NCI-H146 (cell line): Measurements from ENCODE around the gene NF2.

Source experiments
- DNase-seq: peaks from one replicate; lab custom pipeline; 2025; lab: John Stamatoyannopoulos, UW

NF2 gene

DNA sequence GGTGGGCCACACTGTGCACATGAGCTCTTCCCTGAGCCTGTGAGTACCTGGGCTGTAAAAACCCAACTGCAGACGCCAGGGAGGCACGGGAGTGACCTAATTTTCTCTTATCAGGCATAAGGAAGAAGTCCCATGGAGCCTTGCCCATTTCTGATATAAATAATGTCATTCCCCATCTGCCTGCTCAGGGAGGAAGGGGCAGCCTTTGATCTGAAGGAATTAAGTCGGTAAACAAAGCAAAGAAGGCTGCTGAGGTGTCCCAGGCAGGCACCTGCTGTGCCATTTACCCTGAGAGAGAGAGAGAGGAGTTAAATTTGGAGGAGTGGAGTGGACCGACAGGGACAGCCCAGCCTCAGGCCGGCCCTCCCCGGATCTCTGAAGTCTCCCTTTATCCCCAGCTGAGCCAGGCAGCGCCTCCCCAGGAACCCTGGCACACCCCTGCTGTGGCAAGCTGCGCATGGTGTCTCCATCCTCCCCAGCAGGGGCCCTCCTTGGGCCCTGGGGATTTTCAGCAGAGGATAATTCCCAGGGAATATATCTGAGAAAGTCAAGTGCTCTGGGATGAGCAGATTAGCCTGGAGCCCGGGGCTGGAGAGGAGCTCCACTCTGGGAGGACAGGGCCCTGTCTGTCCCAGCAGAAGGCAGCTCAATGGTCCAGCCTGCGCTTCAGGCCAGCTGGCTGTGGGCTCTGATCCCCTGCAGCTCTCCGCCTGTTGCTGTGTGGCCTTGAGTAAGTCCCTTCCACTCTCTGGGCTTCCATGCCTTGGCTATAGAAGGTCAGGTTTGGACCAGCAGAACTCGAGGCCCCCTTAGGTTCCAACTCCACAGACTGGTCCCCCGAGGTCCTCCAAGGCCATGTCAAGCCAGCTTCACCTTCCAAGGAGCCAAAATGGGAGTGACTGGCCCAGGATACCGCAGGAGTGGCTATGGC lies 98.8 kb downstream of the NF2 start:
- DNase-seq, result no peak

DNA sequence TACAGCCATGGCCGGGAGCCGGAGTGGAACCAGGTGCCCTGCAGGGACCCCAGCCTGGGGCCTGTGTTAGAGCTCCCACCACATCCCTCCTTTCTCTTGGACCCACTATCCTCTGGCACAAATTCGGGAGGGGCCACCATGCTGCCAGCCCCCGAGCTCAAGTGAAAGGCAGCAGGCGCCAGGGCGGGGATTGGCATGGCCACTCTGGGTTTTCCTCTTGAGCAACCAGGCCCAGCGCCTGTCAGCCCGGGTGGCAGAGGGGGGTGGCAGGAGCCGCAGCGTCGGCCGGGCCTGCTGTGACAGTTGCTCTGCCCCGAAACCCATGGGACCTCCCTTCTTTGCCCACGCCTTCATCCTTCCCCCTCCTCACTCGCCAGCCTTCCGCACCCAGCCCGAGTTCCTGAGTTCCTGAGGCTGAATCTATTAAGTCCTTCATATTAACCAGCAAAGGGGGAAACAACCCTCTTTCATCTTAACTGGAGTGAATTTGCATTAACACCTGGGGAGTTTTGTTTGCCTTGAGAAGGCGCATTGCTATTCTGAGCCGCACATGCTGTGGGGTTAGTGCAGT lies 99.6 kb downstream of the NF2 start:
- peak; percentile 73 for DNase-seq

DNA sequence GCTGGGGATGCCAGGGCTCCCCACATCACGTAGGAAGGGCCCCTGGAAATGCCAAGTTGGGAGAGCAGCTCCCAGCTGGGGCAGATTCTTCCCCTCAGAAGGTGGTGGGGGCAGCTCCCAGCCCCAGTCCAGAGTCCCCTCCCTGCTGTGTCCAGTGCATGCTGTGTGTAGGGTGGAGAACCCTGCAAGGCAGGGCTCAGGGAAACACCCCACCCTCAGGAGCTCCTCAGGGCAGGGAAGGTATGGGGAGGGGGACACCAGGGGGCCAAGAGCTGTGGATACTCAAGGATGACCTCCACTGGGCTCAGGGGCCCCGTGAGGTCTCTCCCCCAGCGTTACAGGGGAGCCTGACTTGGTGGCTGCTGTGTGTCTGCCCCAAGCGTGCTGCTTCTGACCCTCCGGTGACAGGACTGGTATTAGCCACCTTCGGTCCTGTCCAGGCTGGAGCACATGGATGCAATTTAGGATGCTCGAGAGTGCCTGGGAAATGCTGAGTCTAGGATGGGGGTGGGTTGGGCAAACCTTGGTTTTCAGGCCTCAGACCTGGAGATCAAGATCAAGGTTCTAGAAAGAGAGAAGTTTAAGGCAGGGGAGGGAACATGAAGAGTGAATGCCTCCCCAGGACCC lies 100.2 kb downstream of the NF2 start:
- no peak for DNase-seq

DNA sequence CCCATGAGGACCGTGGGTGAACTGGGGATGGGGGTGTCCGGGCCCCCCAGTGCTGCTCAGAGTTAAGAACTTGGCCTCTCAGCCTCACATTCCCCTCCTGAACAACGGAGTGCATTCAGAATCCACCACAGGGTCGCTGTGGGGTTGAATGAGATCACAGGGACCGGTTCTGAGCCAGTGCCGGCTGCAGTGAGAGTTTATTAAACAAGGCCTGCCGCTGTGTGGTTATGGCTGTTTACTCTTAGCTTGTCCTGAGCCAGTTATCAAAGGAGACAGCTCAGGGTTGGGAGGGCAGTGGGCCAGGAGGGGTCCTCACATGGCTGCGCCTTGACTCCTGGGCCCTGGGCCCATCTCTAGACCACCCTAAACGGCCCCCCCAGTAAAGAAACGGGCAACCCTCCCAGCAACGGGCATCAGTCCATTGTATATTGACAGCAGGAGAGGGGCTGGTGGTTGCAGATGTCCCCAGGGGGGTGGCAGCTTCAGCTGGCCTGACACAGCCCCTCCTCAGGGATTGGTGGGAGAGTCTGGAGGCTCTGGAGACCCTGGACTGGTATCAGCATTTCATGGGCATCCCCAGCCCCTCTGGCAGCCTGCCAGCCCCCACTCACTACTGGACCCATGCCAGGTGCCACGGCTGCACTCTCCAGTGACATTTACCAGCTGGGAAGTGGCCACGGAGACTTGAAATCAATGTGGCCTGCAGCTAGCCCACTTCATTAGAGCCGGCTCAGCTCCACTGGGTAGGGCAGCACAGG lies 101.3 kb downstream of the NF2 start:
- DNase-seq, result peak; percentile 19

DNA sequence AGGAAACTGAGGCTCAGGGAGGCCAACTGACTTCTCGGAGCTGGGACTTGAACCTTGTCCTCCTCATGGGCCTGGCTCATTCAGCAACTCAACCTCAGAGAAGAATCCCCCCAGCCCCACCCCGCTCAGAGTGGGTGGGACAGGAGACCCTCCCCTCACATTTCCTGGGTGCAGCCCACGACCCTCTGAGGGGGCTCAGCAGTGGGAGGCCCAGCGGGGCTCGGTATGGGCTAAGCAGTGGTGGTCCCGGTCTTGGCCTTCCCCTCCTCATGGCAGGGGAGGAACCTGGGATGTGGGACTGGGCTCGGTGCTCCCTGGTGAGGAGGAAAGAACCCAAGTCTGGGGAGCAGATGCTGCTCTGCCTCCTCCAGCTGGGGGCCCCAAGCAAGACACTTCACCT lies 102.2 kb downstream of the NF2 start:
- no peak for DNase-seq

DNA sequence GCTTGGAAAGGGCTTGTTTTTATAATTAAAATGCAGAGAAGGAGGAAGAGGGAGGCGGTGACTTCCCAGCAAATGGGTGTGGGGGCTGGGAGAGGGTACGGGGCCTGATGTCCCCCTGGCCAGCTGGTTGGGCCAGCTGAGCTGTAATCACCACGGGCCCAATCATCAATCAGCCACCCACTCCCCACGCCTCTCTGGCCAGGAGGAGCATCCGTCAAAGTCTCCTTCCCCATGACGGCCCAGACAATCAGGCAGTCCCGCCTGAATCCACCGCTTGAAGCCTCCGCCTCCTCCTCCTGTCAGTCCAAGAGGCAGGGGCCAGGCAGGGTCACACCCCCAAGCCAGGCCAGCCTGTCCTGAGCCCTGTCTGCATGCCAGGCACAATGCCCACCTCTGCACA lies 103.1 kb downstream of the NF2 start:
- peak; percentile 33 for DNase-seq

DNA sequence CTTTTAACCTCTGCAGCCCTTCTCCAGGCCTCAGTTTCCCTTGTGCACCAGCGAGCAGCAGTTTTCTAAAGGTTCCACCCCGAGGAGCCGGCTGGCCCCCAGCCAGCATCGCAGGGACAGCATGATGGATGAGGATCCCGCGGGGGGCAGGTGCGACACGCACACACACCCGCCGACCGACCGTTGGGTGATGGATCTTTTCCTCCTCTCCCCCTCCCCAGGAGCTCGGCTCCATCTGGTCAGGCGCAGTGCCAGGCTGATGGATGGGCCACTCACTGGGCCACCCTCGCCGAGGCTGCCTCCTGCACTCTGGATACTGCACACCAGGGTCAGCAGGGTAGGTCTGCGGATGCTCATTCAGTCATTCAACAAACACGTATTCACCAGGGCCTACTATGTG lies 103.6 kb downstream of the NF2 start:
- peak; percentile 36 for DNase-seq

DNA sequence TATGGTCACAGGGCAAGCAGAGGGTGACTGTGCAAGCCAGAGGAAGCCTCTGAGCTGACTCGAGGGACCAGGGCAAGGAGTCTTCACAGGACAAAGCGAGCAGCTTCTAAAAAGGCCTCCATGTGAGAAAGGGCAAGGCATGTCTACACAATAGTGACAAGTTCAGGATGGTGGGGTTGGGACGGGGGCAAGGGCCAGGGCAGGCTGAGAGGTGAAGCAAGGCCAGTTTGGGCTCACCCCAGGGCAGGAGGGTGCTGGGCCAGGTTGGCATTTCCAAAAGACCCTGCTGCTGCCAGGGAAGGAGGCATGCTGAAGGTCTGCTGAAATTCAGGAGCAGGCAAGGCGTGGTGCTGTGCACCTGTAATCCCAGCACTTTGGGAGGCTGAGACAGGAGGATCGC lies 104.0 kb downstream of the NF2 start:
- DNase-seq, result no peak

DNA sequence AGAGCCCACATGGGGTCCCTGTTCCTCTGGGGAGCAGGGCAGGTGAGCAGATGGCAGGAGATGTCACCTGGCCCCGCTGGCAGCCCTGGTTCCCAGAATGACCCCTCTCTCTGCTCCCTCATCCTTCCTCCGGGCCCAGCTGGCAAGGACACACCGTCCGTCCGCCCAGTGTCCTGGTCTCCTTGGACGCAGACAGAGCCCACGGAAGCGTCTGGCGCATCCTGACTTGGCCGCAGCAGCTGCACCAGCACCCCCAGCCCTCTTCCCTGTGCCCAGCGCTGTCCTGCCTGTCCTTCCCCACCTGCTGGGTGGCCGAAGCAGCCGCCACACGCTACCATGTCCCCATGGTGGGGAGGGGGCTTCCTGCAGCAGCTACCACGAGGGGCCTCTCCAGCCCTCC lies 106.8 kb downstream of the NF2 start:
- DNase-seq, result no peak

DNA sequence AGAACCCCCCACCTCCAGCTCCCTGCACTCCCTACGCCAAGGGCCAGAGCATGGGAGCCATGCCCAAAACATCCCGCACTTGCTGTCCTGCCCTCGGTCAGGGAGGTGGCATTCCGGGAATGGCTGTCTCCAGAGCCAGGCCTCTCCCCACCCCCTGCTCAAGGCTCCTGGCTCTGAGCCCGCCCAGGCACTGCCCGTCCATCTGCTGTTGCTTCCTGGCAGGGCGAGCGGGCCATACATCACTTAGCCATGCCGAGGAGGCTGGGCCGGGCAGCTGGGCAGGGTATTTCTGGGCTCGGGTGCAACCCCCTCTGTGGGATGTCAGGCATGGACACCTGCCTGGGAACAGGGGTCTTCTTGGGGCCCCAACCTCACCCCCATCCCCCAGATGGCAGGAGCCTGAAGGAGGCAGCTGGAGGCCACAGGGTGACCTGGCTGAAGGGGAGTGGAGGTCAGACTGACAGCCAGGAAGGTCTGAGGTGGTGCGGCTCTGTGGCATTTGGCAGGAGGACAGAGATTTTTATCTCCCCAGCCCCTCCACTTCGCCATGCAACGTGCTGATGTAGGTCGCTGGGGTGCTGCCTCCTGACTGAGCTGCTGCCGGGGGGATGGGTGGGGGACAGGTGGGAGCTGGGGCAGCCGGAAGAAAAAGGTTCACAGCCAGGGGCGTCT lies 107.6 kb downstream of the NF2 start:
- no peak for DNase-seq

DNA sequence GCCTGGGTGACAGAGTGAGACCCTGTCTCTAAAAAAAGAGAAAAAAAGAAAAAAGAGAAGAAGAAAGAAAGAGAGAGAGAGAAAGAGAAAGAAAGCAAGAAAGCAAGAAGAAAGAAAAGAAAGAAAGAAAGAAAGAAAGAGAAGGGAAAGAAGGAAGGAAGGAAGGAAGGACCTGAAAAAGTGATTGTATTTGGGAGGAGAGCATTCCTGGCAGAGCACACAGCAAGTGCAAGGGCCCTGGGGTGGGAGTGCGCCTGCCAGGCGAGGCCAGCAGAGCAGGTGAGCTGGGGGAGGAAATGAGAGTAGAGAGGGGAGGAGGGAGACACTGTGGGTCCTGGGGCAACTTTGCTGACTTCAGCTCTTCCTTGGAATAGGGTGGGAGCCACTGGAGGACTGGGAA lies 108.7 kb downstream of the NF2 start:
- no peak for DNase-seq

DNA sequence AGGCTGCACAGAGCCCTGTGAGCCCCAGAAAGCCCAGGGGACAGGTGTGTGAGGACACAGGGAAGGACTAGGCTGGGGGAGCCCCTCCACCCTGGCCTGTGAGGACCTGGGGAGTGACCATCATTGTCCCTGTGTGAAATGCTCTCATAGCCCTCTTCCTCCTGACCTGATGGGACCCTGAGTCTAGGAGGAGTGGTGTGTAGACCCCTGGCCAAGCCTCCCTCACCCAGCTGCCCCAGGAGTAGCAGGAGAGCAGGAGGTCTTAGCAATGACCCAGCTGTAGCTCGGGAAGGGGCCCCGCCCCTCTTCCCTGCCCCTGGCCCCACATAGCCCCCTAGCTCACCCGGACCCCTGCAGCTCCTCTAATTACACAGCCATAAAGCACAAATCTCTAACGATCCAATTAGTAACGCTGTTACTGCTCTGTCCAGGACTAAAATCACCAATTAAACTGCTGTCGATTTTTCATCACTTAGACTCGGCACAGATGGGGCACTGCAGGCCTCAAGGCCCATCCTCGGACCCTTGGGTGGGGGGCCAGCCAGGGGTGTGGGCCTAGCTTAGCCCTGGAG lies 109.8 kb downstream of the NF2 start:
- DNase-seq, result peak; percentile 43

DNA sequence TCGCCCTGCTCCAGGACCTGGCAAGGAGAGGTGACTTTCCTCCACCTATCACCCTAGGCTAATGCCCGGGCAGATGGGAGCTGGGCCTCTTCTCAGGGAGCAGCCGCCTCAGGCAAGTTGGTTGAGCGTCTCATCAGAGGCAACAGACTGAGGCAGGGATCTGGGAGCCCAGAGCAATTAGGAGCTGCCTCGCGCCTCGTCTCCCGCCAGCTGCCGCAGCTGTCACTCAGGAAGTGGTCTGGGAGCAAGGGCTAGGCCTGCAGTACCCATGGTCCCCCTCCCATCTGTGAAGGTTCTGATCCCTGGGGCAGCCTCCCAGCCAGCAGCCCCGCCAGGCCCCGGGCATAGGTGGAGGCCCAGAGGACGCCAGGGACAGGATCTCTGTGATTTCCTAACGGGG lies 111.8 kb downstream of the NF2 start:
- DNase-seq, result peak; percentile 62

DNA sequence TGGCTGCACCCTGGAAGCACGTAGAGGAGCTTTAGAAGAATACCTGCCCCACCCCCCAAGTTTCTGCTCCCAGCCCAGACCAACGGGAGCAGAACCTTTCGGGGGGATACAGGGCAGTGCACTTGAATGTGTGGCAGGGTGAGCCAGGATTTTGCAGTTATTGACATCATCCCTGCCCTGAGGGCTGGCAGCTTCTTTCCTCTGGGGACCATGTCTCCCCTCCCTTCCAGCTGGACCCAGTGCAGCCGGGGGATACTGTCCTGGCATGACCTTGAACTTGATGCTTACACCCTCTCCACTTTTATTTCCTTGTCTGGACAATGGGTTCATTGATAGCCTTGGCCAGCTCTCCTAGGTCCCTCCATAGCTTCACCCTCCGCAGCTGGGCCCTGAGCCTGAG lies 112.3 kb downstream of the NF2 start:
- no peak for DNase-seq

DNA sequence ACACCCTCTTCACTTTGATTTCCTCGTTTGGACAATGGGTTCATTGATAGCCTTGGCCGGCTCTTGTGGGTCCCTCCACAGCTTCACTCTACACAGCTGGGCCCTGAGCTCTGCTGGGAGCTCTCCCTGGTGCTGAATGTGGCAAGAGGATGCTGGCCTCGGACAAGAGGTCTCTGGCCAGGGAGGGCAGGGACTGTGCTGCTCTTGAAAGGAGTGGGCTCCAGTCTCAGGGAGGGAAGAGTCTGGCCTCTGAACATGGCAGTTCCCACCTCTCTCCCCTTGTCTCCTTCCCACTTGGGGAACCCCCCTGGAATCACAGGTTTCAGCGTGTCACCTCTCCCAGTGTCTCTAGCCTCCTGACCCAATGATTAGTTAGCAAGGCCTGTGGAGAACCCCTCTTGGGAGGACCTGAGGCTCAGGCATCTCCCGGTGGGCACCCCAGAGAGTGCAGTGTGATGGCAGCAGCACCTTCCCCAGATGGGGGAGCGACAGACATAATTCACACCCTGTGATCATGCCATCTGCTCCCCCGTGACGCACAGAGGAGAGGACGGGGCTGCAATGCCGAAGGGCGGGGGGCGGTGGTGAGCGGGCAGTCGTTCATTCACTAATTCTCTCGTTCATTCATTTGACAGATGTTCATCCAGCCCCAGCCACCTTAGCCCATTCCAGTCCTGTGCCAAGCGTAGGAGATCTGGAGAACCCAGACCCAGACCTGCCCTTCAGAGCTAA lies 113.5 kb downstream of the NF2 start:
- DNase-seq, result no peak

DNA sequence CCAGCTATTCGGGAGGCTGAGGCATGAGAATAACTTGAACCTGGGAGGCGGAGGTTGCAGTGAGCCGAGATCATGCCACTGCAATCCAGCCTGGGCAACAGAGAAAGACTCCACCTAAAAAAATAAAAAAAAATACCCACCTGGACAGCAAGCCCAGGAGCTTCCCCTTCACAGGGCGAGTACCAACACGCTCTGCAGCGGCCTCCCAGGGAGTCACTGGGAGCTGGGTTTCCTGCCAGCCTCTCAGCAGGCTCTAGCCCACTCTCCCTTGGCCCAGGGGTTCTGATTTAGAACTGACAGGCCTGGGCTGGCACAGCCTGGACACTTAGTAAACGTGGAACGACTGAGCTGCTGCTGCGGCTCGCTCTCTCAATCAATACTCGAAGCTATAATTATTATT lies 114.4 kb downstream of the NF2 start:
- peak; percentile 82 for DNase-seq

DNA sequence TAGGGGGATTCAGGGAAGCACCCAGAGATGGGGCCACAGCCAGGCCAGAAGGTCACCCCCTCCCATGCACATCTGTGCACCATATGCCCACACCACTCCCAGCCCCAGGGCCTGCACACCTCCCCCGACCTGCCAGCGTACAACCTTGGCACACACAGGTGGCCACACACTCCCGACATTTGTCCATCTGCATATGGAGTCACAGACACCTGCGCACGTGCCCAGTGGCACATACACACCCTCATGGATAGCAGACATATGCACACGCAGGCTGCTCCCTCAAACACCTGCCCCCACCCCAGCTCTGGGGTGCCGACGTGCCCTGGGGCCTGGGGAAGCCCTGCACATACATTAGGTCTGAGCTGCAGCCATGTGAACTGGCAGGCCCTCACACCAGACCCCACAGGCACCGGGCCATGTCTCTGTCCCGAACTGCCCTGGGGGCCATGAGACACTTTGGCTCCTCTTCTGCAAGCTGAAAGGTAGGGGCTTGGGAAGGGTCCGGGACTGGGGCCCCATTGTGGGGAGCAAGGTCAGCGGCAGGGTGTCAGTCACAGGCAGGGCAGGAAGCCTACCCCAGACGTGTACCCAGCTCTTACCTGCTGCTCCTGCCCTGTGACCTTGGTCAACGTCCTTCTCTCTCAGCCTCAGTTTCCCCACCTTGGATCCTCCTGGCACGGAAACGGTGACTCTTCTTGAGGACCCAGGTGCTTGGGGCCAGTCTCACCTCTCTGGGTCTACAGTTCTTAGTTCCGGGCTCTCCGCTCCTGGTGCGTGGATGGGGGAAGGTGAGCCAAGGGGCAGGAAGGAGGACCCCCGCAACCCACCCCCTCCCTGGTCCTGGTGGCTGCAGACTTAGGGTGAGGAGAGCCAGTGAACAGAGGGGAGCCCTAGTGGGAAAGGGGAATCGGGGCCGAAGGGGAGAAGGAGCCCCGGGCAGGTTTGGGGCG lies 115.8 kb downstream of the NF2 start:
- DNase-seq, result no peak

DNA sequence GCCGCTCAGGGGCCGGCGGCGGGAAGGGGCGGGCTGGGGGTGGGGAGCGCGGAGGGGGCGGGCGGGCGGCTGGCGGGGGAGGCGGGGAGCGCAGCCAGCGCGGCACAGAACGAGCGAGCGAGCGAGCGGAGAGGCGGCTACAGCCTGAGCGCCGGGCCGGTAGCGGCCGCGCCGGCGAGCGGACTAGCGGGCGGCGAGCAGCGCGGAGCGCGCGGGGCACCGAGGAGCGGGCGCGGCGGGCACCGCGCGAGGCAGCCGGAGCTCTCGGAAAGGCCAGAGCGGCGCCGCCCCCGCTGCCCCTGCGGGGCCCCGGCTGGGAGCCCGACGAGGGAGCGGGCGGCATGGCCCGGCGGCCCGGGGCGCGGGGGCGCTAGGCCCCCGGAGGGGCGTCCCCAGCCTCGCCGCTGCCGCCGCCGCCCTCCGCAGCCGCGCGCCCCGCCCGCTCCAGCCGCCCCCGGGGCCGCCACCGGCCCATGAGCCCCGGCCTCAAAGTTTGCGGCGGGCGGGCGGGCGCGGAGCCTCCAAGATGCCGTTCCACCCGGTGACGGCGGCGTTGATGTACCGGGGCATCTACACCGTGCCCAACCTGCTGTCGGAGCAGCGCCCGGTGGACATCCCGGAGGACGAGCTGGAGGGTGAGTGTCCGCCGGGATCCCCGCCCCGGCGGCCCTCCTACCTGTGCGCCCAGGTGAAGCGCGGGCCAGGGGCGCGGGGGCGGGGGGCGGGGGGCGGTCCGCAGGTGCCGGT lies 116.6 kb downstream of the NF2 start, which contains the start of gene CABP7:
Gene CABP7, plus strand, starts transcription at position 105 of the 747 bp plus-strand sequence. Its CDS starts 422 bp downstream, at position 527.
- DNase-seq, result peak; percentile 34

DNA sequence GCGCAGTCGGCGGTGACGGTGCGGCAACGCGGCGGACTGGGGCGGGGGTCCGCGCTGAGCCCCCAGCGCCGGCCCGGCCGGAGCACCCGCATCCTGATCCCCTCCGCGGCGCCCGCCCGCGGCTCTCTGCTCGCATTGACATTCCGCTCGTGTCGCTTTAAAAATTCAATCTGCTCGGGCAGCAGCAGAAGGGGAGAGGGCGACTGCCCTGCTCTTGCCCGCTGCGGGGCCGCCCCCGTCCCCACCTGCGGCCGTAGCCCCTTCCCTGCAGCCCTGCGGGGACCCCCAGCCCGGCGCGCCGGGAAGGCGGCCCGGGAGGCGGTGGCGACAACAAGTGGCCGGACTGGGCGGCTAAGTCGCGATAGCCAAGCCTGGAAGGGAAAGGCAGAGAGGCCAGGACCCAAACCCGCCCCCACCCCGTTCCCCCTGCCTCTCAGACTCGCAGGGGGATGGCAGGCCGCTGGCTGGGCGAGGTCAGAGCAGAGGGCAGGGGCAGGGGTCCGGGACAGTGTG lies 117.4 kb downstream of the NF2 start:
- DNase-seq, result no peak
